Left lung (tissue), 10 donors: ENCODE measurements around the gene GPAT3. TPM values are rescaled to one million over a fixed set of nuclear protein-coding genes. Genes with fewer than 3 reads are reported as not detected.

Source experiments
- ATAC-seq: fragments of 200-7000 bp; cut with Tn5 transposase; one replicate; pipeline ENCODE4 v1.9.1; 2020; ENCODE audit warnings: moderate library complexity
- DNase-seq, 4 donors: peaks; one replicate each; pipeline ENCODE4 v3.0.0-alpha.2; 2013 to 2020
- H3K27ac ChIP-seq, 2 donors: fragments of 200-600 bp; sonication (generic) in 1 of 2; one replicate each; pipeline versions ENCODE4 v1.5.0 to v1.8.0; 2020 to 2021
- H3K27me3 ChIP-seq, 2 donors: fragments of 200-600 bp; sonication (generic) in 1 of 2; one replicate each; pipeline versions ENCODE4 v1.5.0 to v1.8.0; 2020 to 2021
- H3K36me3 ChIP-seq, 2 donors: fragments of 200-600 bp; sonication (generic) in 1 of 2; one replicate each; pipeline versions ENCODE4 v1.5.0 to v1.8.0; 2020 to 2021
- H3K4me1 ChIP-seq, 2 donors: fragments of 200-600 bp; one replicate each; pipeline ENCODE4 v1.8.0; 2021
- H3K4me3 ChIP-seq, 2 donors: fragments of 200-600 bp; sonication (generic) in 1 of 2; one replicate each; pipeline versions ENCODE4 v1.5.0 to v1.8.0; 2020 to 2021; ENCODE audit warnings: mild to moderate bottlenecking in 1 of 2
- H3K9me3 ChIP-seq, 2 donors: fragments of 200-600 bp; sonication (generic) in 1 of 2; one replicate each; pipeline versions ENCODE4 v1.5.0 to v1.8.0; 2020 to 2021
- CTCF ChIP-seq, 2 donors: fragments of 200-600 bp; sonication (generic) in 1 of 2; IDR thresholded peaks; one replicate each; pipeline versions ENCODE4 v1.5.0 to v1.8.0; 2021; ENCODE audit warnings: antibody characterized with exemption in 2 of 2
- intact Hi-C, 2 donors: fragments of 100-400 bp; cut with DNase I; formaldehyde crosslinking; loops; one replicate each; pipeline versions ENCODE4 v1.11.2 to v1.14.2; 2022
- polyA plus RNA-seq, 6 donors: library from polyadenylated mRNA; unstranded; fragments of 120-200 nt; gene quantifications; one replicate each; pipeline ENCODE4 v1.2.1, GENCODE V29; 2013; ENCODE audit not compliant: insufficient read length in 6 of 6
- total RNA-seq, 2 donors: library from RNA; stranded (reverse); fragmentation: NEBNext Ultra II Directional; extraction: Animal tissue kit (Norgen Biotek cat#: 25700); gene quantifications; one replicate each; pipeline ENCODE4 v1.2.1, GENCODE V29; 2021
- donor health status: DM: no; HTN: yes; CAD: no.
- donor health status: DM: no; HTN: no; CAD: no.

GPAT3 gene
- total and polyA plus RNA-seq, 8 donors: 5.7 to 16.7 (median 14.2) TPM

DNA sequence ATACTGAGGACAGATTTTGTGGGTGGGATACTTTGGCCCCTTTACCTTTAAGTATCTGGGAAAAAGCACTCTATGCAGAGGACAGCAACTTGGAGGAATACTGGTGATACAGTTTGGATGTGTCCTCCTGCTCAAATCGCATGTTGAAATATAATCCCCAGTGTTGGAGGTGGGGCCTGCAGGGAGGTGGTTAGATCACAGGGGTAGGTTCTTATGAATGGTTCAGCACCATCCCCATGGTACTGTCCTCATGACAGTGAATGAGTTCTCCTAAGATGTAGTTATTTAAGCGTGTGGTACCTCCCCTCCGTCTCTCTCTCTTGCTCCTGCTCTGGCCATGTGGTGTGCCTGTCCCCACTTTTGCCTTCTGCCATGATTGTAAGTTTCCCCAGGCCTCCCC lies 24.6 kb downstream of the GPAT3 start:
- no peak for ATAC-seq
- Histone ChIP-seq H3K36me3 (no peaks in the 10 kb centered on the region), H3K27me3 (no peaks in the 10 kb centered on the region), H3K4me3 (no peak overlapping the region), H3K9me3 (no peaks in the 10 kb centered on the region), H3K4me1 (peaks cover 0 to 40% of the 10 kb centered on the region in 2 donors), H3K27ac (no peak overlapping the region)
- intact Hi-C loops: no loop called here
- DNase-seq: no peak
- no peak for TF ChIP-seq CTCF (IDR thresholded peaks at IDR 0.05)

- Histone ChIP-seq H3K27me3 (no peaks in the 10 kb centered on the region), H3K36me3 (no peaks in the 10 kb centered on the region), H3K4me1 (peaks cover 0 to 34% of the 10 kb centered on the region in 2 donors), H3K9me3 (no peaks in the 10 kb centered on the region), H3K4me3 (no peak overlapping the region), H3K27ac (no peak overlapping the region)
- DNase-seq: peak in 1 of 4 donors; percentile 50
- TF ChIP-seq CTCF (IDR thresholded peaks at IDR 0.05): no peak
- ATAC-seq: peak; percentile 78
- intact Hi-C loops: no loop called here
Observed at GRCh38 chr4:83561381-83561780, 25.5 kb downstream of the GPAT3 start.

DNA sequence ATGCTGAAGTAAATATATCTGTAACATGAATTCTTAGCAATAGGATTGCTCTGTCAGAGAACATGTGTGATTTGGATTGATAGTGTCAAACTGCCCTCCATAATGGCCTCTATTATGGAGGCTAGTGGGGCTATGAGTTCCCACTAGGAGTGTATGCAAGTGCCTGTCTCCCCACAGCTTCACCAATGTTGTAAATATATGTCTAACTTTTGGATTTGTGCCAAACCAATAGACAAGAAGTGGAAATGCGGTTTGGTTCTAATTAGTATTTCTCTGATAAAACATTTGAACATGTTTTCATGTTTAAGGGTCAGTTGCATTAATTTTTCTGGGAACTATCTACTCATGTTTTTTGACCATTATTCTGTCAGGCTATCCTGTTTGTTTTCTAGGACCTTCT lies 28.1 kb downstream of the GPAT3 start:
- Histone ChIP-seq H3K4me1 (peaks cover 0 to 28% of the 10 kb centered on the region in 2 donors), H3K27me3 (no peaks in the 10 kb centered on the region), H3K9me3 (no peaks in the 10 kb centered on the region), H3K4me3 (no peak overlapping the region), H3K27ac (no peak overlapping the region), H3K36me3 (no peaks in the 10 kb centered on the region)
- TF ChIP-seq CTCF (IDR thresholded peaks at IDR 0.05): no peak
- ATAC-seq (no peak), DNase-seq (no peak)
- intact Hi-C loops: no loop called here

DNA sequence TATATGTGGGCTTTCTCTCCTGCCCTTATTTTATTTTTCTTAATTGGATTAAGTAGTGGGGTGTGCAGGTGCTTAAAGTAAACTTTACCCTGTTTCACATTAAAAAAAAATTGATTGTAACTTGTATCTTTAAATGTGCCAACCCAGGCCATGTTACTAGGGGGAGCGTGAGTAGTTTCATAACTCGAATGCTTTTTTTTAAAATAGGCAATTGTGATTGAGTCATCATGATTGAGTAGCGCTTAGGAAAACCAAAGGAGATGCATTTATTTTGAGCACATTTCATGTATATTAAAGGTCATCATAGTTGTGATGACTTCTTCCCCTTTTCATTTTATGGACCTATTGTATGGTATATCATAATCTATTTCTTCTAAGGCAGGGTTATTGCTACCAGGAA lies 32.2 kb downstream of the GPAT3 start:
- intact Hi-C loops: no loop called here
- Histone ChIP-seq H3K9me3 (no peaks in the 10 kb centered on the region), H3K4me3 (no peak overlapping the region), H3K4me1 (peaks cover 0 to 27% of the 10 kb centered on the region in 2 donors), H3K27ac (no peak overlapping the region), H3K27me3 (no peaks in the 10 kb centered on the region), H3K36me3 (no peaks in the 10 kb centered on the region)
- ATAC-seq: no peak
- DNase-seq: no peak
- TF ChIP-seq CTCF (IDR thresholded peaks at IDR 0.05): no peak

DNA sequence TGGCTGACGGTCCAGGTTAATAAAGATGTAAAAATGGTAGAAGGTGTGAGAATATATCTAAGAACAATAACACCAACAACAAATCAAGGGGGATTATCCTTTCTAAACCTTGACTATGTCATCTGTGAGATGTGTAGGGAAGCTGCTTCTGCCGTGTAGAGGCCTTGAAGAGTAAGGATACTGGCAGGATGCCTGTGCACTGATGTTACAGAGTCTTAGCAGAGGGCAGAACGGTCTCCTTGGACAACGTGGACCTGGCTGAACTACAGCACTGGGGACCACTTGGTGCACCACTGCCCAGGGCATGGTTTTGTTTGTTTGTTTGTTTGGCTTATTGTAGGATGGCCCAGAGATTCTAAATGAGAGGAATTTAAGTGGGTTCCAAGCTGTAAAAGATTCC lies 33.5 kb downstream of the GPAT3 start:
- Histone ChIP-seq H3K4me1 (peaks cover 0 to 27% of the 10 kb centered on the region in 2 donors), H3K27ac (peak overlapping the region in 1 of 2 donors; percentile 63), H3K9me3 (no peaks in the 10 kb centered on the region), H3K36me3 (no peaks in the 10 kb centered on the region), H3K4me3 (no peak overlapping the region), H3K27me3 (no peaks in the 10 kb centered on the region)
- ATAC-seq: no peak
- intact Hi-C loops: no loop called here
- DNase-seq: no peak
- no peak for TF ChIP-seq CTCF (IDR thresholded peaks at IDR 0.05)
